Gastroesophageal sphincter (tissue), 3 donors: Measurements from ENCODE around the gene ZNF860.

Source experiments
- EP300 ChIP-seq: sonication (generic); formaldehyde crosslinking; IDR thresholded peaks from one replicate; pipeline ENCODE4 v1.6.1; 2017; ENCODE audit warnings: antibody characterized with exemption, mild to moderate bottlenecking
- TF ChIP-seq, protein P1 (sequence below), 4 experiments: fragments of 200-600 bp in 2 of 4; fragments of 450-650 bp in 2 of 4; sonication (generic) in 1 of 4; IDR thresholded peaks; one replicate each; pipeline ENCODE4 v1.5.1; 2017 to 2019; ENCODE audit warnings: antibody characterized with exemption in 4 of 4, mild to moderate bottlenecking in 2 of 4, moderate library complexity in 2 of 4

DNA sequence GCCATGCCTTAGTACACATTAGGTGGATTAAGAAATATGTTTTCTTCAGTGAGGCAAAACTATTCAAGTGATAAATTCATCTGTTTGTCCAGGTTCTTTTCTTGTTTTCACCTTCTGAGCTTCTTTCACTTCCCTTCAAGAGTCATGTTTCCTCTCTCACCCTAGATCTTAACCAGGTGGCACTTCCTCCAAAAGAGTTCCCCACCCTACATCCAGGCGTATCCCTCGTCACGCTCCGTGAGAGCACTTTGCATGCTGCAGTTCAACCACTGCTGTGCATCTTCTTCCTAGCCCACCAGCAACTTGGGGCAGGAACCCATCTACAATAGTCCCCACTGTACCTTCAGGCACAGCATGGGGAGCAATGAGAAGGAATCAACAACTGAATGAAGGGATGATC, 29.3 kb upstream of the ZNF860 start:
- no peak for TF ChIP-seq EP300
- TF ChIP-seq, protein P1, sequence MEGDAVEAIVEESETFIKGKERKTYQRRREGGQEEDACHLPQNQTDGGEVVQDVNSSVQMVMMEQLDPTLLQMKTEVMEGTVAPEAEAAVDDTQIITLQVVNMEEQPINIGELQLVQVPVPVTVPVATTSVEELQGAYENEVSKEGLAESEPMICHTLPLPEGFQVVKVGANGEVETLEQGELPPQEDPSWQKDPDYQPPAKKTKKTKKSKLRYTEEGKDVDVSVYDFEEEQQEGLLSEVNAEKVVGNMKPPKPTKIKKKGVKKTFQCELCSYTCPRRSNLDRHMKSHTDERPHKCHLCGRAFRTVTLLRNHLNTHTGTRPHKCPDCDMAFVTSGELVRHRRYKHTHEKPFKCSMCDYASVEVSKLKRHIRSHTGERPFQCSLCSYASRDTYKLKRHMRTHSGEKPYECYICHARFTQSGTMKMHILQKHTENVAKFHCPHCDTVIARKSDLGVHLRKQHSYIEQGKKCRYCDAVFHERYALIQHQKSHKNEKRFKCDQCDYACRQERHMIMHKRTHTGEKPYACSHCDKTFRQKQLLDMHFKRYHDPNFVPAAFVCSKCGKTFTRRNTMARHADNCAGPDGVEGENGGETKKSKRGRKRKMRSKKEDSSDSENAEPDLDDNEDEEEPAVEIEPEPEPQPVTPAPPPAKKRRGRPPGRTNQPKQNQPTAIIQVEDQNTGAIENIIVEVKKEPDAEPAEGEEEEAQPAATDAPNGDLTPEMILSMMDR (IDR thresholded peaks at IDR 0.05), result no peak
